ENCODE data around the gene MRGPRF.

The MRGPRF gene

DNA sequence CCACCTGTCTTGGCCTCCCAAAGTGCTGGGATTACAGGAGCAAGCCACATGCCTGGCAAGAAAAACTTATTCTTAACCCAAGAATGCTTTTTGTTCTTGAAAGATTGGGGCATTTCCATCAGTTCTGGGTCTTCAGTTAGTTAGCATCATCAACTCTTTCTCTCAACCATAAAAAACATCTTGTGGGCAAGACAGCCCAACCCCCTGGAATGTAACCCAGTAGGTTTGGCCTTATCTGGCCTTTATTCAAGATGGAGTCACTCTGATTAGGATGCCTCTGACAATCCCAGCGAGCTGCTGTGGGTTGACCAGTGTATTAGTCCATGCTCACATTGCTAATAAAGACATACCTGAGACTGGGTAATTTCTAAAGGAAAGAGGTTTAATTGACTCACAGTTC is 26.5 kb upstream of the MRGPRF start:
- DNase-seq (ENCODE audit: low spot score) = no peak
- TF ChIP-seq, protein P1, sequence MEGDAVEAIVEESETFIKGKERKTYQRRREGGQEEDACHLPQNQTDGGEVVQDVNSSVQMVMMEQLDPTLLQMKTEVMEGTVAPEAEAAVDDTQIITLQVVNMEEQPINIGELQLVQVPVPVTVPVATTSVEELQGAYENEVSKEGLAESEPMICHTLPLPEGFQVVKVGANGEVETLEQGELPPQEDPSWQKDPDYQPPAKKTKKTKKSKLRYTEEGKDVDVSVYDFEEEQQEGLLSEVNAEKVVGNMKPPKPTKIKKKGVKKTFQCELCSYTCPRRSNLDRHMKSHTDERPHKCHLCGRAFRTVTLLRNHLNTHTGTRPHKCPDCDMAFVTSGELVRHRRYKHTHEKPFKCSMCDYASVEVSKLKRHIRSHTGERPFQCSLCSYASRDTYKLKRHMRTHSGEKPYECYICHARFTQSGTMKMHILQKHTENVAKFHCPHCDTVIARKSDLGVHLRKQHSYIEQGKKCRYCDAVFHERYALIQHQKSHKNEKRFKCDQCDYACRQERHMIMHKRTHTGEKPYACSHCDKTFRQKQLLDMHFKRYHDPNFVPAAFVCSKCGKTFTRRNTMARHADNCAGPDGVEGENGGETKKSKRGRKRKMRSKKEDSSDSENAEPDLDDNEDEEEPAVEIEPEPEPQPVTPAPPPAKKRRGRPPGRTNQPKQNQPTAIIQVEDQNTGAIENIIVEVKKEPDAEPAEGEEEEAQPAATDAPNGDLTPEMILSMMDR (IDR thresholded peaks at IDR 0.05; ENCODE audit: extremely low read depth, missing control alignments) = no peak

DNA sequence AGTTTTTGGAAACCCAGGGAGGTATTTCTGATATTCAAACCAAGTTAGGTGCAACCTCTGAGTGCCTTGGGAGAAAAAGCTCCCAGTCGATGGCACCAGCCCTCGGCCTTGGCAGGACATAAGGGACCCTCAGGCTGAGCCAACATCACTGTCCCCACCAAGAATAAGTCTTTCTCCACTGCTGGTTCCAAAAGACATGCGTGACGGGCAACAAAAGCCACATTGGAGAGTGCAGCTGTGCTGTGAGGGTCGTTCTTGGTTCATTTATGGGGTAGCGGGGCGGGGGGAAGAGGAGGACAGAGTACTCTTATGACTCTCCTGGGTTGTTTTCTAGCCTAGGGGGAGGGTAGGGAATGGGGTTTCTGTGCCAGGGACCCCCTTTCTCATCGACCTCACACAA is 24.5 kb upstream of the MRGPRF start:
- TF ChIP-seq, protein P1 (IDR thresholded peaks at IDR 0.05; ENCODE audit: extremely low read depth, missing control alignments) = no peak
- DNase-seq (ENCODE audit: low spot score) = no peak

DNA sequence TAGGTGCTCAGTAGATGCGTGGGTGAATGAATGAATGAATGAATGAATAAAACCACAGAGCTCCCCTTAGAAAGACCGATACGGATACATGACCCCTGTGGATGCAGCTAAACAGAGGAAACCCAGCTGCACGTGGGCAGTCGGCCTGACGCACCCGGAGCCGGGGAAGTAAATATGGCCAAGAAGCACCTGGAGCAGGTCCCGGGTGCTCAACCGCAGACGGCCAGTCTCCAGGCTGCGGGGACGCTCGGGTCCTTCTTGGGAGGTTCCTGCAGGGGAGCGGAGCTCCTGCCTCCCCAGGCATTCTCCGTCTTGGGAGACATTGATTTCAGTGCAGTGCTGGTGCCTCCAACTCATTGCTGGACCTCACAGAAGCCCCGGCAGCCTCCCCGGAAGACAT is 24.0 kb upstream of the MRGPRF start:
- DNase-seq (ENCODE audit: low spot score) = no peak
- TF ChIP-seq, protein P1 (IDR thresholded peaks at IDR 0.05; ENCODE audit: extremely low read depth, missing control alignments) = no peak

DNA sequence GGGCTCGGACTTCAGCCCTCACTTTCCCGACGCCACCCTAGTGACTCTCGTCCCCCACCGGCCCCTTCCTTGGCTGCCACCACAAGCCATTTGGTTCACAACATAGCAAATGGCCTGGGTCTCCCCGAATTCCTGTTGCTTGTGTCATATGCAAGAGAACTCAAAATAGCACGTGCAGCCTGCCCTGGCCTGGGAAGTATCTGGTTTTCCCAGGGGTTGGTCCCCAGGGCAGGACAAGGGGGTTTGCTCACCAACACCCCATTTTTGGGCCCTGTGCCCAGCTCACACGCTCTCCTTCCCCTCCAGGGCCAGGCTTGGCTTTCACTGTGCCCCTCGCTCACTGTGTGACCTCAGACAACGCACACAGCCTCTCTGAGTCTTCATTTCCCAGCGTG is 22.9 kb upstream of the MRGPRF start:
- no peak for DNase-seq (ENCODE audit: low spot score)
- TF ChIP-seq, protein P1 (IDR thresholded peaks at IDR 0.05; ENCODE audit: extremely low read depth, missing control alignments) = no peak

DNA sequence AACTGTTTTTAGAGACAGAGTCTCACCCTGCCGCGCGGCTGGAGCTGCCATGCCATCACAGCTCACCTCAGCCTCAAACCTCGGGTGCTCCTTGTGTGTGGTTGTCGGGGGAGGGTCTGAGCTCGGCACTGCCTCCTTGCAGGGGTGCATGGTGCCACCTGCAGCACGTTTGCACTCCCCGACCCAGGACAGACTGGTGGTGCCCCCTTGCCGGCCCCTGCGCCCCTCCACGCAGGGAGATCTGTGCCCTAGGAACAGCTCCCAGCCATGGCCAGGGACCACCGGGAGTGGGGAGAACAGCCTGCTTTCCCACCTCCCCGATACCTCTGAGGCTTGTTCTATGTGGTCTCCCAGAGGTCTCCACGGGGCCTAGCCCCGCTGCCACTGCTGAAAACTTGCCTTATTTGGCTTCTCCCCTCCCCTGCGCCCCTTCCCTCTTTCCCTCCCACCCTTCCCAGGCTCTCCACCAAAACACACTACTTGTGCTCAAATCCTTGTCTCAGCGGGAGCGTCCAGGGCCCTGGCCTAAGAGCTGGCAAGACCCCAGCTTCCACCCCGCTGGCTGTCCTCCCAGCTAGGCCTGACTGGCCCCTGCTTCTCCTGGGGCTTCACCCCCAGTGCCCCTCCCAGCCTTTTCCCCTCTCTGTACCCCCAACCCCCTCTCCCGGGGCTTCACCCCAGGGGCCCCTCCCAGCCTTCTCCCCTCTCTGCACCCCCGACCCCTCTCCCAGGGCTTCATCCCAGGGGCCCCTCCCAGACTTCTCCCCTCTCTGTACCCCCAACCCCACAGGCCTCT is 22.3 kb upstream of the MRGPRF start:
- TF ChIP-seq, protein P1 (IDR thresholded peaks at IDR 0.05; ENCODE audit: extremely low read depth, missing control alignments) = no peak
- no peak for DNase-seq (ENCODE audit: low spot score)

DNA sequence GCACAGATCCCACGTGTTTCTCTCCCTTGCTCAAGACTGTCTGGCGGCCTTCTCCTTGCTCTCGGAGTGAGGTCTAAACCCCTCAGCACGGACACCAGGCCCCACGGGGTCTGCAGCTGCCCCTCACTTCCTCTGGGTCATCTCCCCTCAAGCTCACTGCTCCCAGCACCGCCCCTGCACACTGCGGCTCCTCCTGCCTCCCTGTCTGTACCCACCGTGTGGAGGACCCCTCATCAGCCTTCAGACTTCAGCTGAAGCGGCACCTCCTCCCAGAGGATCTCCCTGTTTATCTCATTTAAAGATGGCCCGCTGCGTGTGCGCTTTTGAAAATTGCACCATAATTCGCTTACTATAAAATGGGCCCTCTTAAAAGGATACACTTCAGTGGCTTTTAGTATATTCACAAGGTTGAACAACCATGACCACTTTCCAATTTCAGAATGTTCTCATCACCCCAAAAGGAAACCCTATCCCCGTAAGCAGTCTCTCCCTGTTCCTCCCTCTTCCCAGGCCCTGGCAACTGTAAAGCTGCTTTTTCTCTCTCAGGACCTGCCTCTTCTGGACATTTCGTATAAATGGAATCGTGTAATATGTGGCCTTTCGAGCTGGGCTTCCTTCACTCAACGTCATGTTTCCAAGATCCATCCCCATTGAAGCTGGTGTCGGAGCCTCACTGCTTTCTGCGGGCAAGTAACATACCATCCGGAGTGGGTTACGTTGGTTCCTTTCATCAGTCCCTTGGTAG is 21.2 kb upstream of the MRGPRF start:
- TF ChIP-seq, protein P1 (IDR thresholded peaks at IDR 0.05; ENCODE audit: extremely low read depth, missing control alignments) = no peak
- DNase-seq (ENCODE audit: low spot score) = no peak

DNA sequence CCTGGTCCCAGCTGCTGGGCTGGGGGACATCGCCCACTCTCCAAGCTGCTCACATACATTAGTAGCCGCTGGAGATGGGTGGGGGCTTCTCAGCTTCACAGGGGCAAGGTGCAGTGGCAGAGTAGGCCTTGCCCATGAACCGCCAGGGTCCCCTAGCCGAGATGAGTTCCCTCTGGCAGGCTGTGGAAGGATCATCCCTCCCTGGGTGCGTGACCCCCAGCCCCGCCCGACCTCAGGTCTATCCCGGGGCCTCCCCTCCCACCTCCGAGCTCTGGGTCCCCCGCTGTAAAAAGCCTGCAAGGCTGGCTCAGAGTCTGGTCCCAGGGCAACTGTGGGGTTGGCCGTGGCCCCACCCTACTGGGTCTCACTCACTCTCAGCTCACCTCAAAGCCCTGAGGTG is 20.4 kb upstream of the MRGPRF start:
- TF ChIP-seq, protein P1 (IDR thresholded peaks at IDR 0.05; ENCODE audit: extremely low read depth, missing control alignments) = no peak
- no peak for DNase-seq (ENCODE audit: low spot score)

All from GM20000 (cell line).